Amniotic epithelial cell (primary cell): ENCODE results near the gene ADPRHL1.
"Not testable (repeated sequence)": the region's sequence is repeated elsewhere in the genome, so short reads cannot be mapped to it uniquely, and the experiment has no call there.

Source experiments
- DNase-seq: peaks from one replicate; pipeline ENCODE4 v3.0.0-alpha.2; 2010; ENCODE audit warnings: low read depth

ADPRHL1 gene

DNA sequence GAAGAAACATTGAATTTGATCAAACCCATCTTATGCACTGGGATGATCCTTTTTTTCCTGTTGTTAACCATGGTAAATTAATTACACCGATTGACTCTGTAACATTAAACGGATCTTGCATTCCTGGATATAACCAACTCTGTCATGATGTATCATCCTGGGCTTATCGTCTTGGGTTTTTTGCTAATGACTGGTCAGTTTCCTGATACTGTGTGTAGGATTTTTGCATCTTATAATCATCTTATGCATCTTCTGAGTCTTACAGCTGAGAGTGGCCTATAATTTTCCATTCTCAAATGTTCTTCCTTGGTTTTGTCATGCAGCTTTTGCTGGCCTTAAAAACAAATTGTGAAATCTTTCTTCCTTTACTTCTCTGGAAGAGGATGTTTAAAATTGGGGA, 24.4 kb upstream of the ADPRHL1 start:
- DNase-seq = peak; percentile 57

DNA sequence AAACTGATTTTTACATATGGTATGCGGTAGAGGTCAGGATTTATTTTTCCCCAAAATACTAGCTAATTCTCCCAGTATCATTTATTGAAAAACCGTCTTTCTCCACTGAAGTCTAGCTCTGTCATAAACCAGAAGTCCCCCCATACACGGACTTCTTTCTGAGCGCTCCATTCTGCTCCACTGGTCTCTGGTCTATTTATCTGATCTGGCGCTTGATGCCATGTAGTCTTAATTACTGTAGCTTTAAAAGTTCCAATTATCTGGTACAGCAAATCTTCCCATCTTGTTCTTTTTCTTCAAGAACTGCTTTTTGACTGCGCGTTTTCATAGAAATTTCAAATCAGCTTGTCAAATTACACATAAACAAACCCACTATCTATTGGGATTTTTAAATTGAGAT, 23.5 kb upstream of the ADPRHL1 start:
- no peak for DNase-seq

DNA sequence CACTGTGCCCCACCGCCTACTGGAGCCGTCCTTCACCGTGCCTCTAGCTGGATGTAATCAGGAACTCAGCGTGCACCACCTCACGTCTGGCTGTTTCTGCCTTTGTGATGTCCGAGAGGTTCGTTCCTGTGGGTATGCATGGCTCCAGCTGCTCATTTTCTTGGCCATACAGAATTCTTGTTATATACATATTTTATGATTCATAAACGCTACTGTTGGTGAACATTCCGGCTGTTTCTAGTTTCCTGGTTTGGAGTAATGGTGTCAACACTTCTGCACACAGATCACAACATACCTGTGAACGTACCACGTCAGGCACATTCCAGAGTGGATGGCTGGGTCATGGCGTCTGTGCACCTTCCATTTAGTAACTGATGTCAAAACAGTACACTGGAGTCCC, 22.6 kb upstream of the ADPRHL1 start:
- DNase-seq = no peak

GRCh38 chr13:113475280-113475679, 22.0 kb upstream of the ADPRHL1 start:
- DNase-seq = no peak

GRCh38 chr13:113474179-113474578, 20.9 kb upstream of the ADPRHL1 start:
- peak; percentile 92 for DNase-seq

GRCh38 chr13:113472355-113473025, 19.2 kb upstream of the ADPRHL1 start:
- no peak for DNase-seq

DNA sequence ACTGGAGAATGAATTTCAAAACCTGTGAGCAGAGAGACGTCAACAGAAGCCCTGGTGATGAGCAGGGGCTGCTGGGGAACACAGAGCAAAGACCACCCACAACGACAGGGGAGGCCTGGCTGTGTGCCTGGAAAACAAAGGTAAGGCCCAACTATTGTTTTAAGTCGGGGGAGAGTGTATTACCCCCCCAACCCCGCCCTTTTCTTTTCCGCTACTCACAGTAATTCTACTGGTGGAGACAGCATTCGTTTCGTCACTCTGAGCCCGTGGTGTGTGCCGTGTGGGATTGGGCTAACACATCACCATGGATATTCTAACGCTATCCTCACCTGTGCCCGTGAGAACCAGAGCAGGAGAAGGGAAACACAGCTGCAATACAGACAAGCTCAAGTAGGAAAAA, 18.6 kb upstream of the ADPRHL1 start:
- DNase-seq = no peak

GRCh38 chr13:113470635-113471163, 17.4 kb upstream of the ADPRHL1 start:
- DNase-seq = not testable (repeated sequence)

DNA sequence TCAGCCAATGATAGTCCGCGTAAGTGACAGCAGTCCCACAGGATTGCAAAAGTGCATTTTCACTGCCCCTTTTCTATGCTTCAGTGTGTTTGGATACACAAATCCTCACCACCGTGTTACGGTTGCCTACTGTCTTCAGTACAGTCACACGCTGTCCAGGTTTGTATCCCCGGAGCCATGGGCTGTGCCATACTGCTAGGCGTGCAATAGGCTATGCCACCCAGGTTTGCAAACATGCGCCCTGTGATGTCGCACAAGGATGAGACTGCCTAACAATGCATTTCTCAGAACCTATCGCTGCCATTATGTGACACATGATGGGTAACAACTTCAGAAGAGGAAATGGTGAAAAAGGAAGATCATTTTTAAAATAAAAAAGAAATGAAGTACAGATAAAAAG, 16.8 kb upstream of the ADPRHL1 start:
- no peak for DNase-seq

GRCh38 chr13:113469582-113469981, 16.3 kb upstream of the ADPRHL1 start:
- no peak for DNase-seq

- DNase-seq = no peak
Observed at GRCh38 chr13:113468472-113469201, 15.3 kb upstream of the ADPRHL1 start.

DNA sequence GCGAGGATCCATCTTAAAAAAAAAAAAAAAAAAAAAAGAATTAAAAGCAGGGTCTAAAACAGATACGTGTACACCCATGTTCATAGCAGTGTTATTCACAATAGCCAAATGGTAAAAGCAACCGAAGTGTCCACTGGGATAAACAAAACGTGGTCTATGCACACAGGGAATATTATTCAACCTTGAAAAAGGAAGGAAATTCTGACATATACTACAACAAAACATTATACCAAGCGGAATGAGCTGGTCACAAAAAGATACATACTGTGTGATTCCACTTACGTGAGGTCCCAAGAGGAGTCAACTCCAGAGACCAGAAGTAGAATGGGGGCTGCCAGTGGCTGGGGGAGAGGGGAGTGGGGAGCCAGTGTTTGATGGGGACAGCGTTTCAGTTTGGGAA, 14.7 kb upstream of the ADPRHL1 start:
- no peak for DNase-seq

DNA sequence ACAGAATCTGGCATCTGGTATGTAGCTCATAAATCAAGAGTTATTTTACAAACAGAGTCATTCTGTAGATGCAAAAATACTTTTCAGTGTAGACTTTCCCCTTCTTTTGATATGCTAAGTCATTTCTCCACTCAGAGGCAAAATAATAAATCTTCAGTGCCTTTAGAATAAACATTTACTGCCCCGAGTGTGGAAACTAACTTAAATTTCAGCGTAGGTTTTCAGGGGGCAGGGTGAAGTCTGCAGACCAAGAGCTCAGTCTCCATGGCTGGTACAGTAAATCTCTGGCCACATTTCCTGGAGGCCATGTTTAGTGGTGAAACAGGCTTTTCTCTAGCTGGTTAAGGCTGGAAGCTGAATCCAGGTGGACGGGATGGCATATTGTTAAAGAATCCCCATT, 13.1 kb upstream of the ADPRHL1 start:
- peak; percentile 54 for DNase-seq

- DNase-seq = no peak
Observed at GRCh38 chr13:113465300-113465699, 12.0 kb upstream of the ADPRHL1 start.

- DNase-seq = no peak
Observed at GRCh38 chr13:113464476-113464875, 11.2 kb upstream of the ADPRHL1 start.

- DNase-seq = no peak
Observed at GRCh38 chr13:113461022-113461751, 7.9 kb upstream of the ADPRHL1 start.

- no peak for DNase-seq
Observed at GRCh38 chr13:113460599-113460998, 7.3 kb upstream of the ADPRHL1 start.

DNA sequence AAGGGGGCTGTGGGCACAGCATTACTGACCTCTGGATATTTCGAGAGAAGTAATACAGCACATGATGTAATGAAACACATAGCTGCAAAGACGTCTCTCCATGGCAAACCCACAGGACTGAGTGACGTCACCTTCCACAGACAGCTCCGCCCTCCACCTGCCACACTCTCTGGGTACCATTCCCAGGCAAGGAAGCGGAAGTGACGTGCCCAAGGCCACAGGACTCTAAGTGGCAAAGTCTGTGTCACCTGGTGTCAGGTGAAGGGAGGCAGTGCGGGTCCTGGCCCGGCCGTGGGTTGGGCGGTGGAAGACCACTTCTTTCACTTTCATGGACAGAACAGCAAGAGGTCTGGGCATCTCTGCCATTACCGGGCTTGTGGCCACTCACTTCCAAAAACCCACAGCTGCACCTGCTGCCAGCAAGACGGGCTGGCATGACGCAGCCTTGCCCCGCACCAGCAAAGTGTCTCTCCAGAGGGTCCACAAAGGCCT, 6.8 kb upstream of the ADPRHL1 start:
- no peak for DNase-seq

- DNase-seq = peak; percentile 82
Observed at GRCh38 chr13:113458253-113459065, 5.2 kb upstream of the ADPRHL1 start.

- DNase-seq = no peak
Observed at GRCh38 chr13:113457510-113457909, 4.2 kb upstream of the ADPRHL1 start.

- no peak for DNase-seq
Observed at GRCh38 chr13:113456116-113456702, 2.9 kb upstream of the ADPRHL1 start.
